Nephron progenitor cell (in vitro differentiated cells): ENCODE results near the gene COG8.

Experiments
- DNase-seq: peaks from one replicate; pipeline ENCODE4 v3.0.0; 2021
- H3K27ac Mint-ChIP-seq: 2 replicates; pipeline ENCODE4 v1.8.0; 2021; ENCODE audit warnings: mild to moderate bottlenecking, moderate library complexity, mixed read lengths
- H3K27me3 Mint-ChIP-seq: 2 replicates; pipeline ENCODE4 v1.8.0; 2021; ENCODE audit warnings: mild to moderate bottlenecking, low read depth, mixed read lengths; ENCODE audit not compliant: poor library complexity
- H3K36me3 Mint-ChIP-seq: 2 replicates; pipeline ENCODE4 v1.8.0; 2021; ENCODE audit warnings: low read depth, mixed read lengths
- H3K4me1 Mint-ChIP-seq: 2 replicates; pipeline ENCODE4 v1.8.0; 2021; ENCODE audit warnings: mixed read lengths
- H3K4me3 Mint-ChIP-seq: 2 replicates; pipeline ENCODE4 v1.8.0; 2021; ENCODE audit warnings: mild to moderate bottlenecking, moderate library complexity, mixed read lengths
- H3K9me3 Mint-ChIP-seq: 2 replicates; pipeline ENCODE4 v1.8.0; 2021; ENCODE audit warnings: mild to moderate bottlenecking, moderate library complexity, mixed read lengths
- CTCF ChIP-seq: fragments of 200-600 bp; sonication (generic); IDR thresholded peaks from 2 replicates; pipeline ENCODE4 v1.5.0; 2021; ENCODE audit warnings: antibody characterized with exemption

The COG8 gene

DNA sequence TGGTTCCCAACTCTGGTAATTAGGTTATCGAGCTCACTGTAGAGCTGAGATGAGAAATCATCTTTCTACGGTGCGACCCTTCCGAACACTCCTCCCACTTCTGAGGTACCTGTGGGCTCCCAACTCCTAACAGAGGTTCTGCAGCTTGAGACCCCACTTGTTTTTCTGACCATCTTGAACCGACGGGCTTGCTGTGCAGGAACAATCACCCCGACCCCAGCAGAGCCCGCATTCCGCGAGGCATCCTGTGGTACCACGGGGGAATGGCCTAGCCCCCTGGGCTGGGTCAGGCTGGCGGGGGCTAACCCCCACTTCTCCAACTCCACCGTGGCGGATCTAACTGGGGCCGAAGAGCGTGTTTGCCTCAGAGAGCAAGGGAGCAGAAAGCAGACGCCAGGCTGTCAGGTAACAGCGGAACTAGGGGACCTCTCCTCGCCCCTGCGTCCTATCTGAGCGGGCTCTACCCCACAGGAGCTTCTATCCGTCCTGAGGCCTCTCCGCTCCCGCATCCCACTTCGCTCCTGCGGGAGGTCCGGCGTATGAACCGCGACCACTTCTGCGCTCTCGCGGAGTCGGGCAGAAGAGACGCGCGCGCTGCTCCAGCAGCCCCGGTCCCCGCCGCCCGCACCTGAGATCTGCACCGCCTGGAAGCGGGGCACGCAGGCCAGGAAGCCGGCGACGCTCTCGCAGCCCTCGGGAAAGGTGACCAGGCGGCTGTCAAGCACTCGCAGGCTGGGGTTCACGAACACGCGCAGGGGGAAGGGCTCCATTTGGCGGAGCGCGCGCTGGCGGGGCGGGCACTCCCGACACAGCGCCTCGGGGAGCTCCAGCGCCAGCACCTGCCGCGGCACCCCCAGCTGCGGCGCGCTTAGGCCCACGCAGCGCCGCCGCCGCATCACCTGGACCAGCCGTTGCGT, 9.7 kb downstream of the COG8 start:
- peak overlapping the region; percentile 86 for H3K4me3 Mint-ChIP-seq
- peak; percentile 50 for DNase-seq
- H3K36me3 Mint-ChIP-seq = peaks cover 52% of the 10 kb centered on the region
- no peaks in the 10 kb centered on the region for H3K27me3 Mint-ChIP-seq
- peaks cover 42% of the 10 kb centered on the region for H3K4me1 Mint-ChIP-seq
- H3K9me3 Mint-ChIP-seq = no peaks in the 10 kb centered on the region
- H3K27ac Mint-ChIP-seq = no peak overlapping the region
- no peak for TF ChIP-seq CTCF

DNA sequence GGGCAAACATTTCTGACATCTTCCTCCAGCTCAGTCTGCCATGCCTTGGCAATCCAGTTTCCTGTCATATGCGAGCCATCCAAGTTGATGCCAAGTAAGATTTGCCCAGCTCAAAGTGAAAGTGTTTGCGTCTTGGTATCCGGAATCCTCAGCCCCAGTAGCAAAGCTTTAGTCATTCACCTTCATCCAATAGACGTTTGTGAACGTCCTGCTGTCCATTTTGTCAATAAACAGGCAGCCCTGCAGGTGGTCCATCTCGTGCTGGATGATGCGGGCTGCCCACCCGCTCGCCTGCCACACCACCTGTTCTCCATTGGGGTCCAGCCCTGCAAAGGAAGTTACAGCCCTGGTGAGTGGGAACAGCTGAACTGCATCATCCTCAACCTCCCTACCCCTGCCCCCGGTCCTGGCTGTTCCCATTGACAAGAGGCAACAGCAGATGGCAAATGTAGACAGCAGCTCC, 10.5 kb downstream of the COG8 start:
- peak overlapping the region; percentile 86 for H3K4me3 Mint-ChIP-seq
- no peaks in the 10 kb centered on the region for H3K9me3 Mint-ChIP-seq
- TF ChIP-seq CTCF = no peak
- no peak for DNase-seq
- H3K27ac Mint-ChIP-seq = peak overlapping the region; percentile 48
- H3K36me3 Mint-ChIP-seq = peaks cover 49% of the 10 kb centered on the region
- no peaks in the 10 kb centered on the region for H3K27me3 Mint-ChIP-seq
- H3K4me1 Mint-ChIP-seq = peaks cover 43% of the 10 kb centered on the region

GRCh38 chr16:69327585-69328310, 11.6 kb downstream of the COG8 start:
- no peak overlapping the region for H3K27ac Mint-ChIP-seq
- no peak for TF ChIP-seq CTCF
- no peaks in the 10 kb centered on the region for H3K27me3 Mint-ChIP-seq
- no peak for DNase-seq
- peaks cover 45% of the 10 kb centered on the region for H3K36me3 Mint-ChIP-seq
- H3K9me3 Mint-ChIP-seq = no peaks in the 10 kb centered on the region
- peaks cover 41% of the 10 kb centered on the region for H3K4me1 Mint-ChIP-seq
- peak overlapping the region; percentile 86 for H3K4me3 Mint-ChIP-seq

GRCh38 chr16:69326172-69326873, 13.0 kb downstream of the COG8 start:
- Mint-ChIP-seq H3K27ac (peak overlapping the region; percentile 80), H3K4me3 (peak overlapping the region; percentile 2), H3K36me3 (peaks cover 45% of the 10 kb centered on the region), H3K4me1 (peaks cover 51% of the 10 kb centered on the region), H3K9me3 (no peaks in the 10 kb centered on the region), H3K27me3 (no peaks in the 10 kb centered on the region)
- TF ChIP-seq CTCF = no peak
- no peak for DNase-seq

- Mint-ChIP-seq H3K4me1 (peaks cover 52% of the 10 kb centered on the region), H3K9me3 (no peaks in the 10 kb centered on the region), H3K27ac (peak overlapping the region; percentile 80), H3K36me3 (peaks cover 50% of the 10 kb centered on the region), H3K27me3 (no peaks in the 10 kb centered on the region), H3K4me3 (no peak overlapping the region)
- no peak for TF ChIP-seq CTCF
- no peak for DNase-seq
Measured at GRCh38 chr16:69325784-69326171, 13.6 kb downstream of the COG8 start.
